ENCODE measurements around the gene BRSK1.
"Not testable (repeated sequence)": the region's sequence is repeated elsewhere in the genome, so short reads cannot be mapped to it uniquely, and the experiment has no call there.

Gene BRSK1

DNA sequence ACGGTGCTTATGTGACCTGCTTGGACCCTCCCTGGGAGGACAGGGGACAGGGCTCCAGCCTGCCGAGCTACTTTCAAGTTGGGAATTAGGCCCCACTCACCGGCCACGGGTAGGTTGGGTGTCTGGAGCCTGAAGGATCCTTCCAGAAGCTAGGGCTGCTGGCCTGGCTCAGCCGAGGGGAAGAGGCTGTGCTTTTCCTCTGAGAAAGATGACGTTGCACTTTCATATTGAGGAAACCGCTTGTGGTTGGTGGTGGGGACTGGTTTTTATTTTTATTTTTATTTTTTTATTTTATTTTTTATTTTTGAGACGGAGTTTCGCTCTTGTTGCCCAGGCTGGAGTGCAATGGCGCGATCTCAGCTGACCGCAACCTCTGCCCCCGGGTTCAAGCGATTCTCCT lies 41.4 kb downstream of the BRSK1 start, which contains the start of gene TMEM150B:
Gene TMEM150B, minus strand, starts transcription at position 170 of the 400 bp plus-strand sequence. CDS start 4,305 bp downstream, outside the sequence.
- Histone ChIP-seq H3K4me3 (ENCODE audit: insufficient read depth, low read depth, low read length) (no peak within 1 kb of the TSS), H3K9me3 (ENCODE audit: control insufficient read depth, low read length) (no peaks in the 10 kb centered on the region), H3K27me3 (ENCODE audit: control insufficient read depth, insufficient read depth, low read length, poor library complexity, severe bottlenecking) (no peaks in the 10 kb centered on the region), H3K4me1 (ENCODE audit: control insufficient read depth, insufficient read depth, low read length) (no peaks in the 10 kb centered on the region), H3K36me3 (ENCODE audit: control insufficient read depth, insufficient read depth, low read length) (no peaks in the 10 kb centered on the region), H3K27ac (ENCODE audit: insufficient read depth, low read depth, low read length, poor library complexity, severe bottlenecking) (no peak within 1 kb of the TSS)
- 91 to 92% methylated on average over 13 to 14 of the region's 14 CpGs for WGBS, 2 experiments

- WGBS, 2 experiments = 90% methylated on average over 4 of the region's 4 CpGs
- not testable (repeated sequence) for H3K27ac ChIP-seq (ENCODE audit: insufficient read depth, low read depth, low read length, poor library complexity, severe bottlenecking); H3K36me3 ChIP-seq (ENCODE audit: control insufficient read depth, insufficient read depth, low read length); H3K9me3 ChIP-seq (ENCODE audit: control insufficient read depth, low read length); H3K27me3 ChIP-seq (ENCODE audit: control insufficient read depth, insufficient read depth, low read length, poor library complexity, severe bottlenecking); H3K4me3 ChIP-seq (ENCODE audit: insufficient read depth, low read depth, low read length); H3K4me1 ChIP-seq (ENCODE audit: control insufficient read depth, insufficient read depth, low read length)
These were observed 45.0 kb downstream of the BRSK1 start for GRCh38 chr19:55328774-55329318.

DNA sequence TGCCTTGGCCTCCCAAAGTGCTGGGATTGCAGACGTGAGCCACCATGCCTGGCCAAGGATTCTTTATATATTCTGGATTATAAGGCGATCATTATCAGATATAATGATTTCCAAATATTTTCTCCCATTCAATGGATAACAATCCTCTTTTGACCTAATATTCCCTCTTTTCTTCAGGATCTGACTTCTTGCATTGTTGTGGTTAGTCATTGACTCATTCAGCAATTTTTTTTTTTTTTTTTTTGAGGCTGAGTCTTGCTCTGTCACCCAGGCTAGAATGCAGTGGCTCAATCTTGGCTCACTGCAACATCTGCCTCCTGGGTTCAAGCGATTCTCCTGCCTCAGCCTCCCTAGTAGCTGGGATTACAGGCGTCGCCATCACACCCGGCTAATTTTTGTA lies 46.0 kb downstream of the BRSK1 start:
- not testable (repeated sequence) for H3K4me1 ChIP-seq (ENCODE audit: control insufficient read depth, insufficient read depth, low read length); H3K9me3 ChIP-seq (ENCODE audit: control insufficient read depth, low read length); H3K4me3 ChIP-seq (ENCODE audit: insufficient read depth, low read depth, low read length); H3K36me3 ChIP-seq (ENCODE audit: control insufficient read depth, insufficient read depth, low read length); H3K27me3 ChIP-seq (ENCODE audit: control insufficient read depth, insufficient read depth, low read length, poor library complexity, severe bottlenecking); H3K27ac ChIP-seq (ENCODE audit: insufficient read depth, low read depth, low read length, poor library complexity, severe bottlenecking)
- 92 to 93% methylated on average over 5 to 6 of the region's 6 CpGs for WGBS, 2 experiments

GRCh38 chr19:55333870-55334269 lies 50.1 kb downstream of the BRSK1 start:
- no peaks in the 10 kb centered on the region for H3K27me3 ChIP-seq (ENCODE audit: control insufficient read depth, insufficient read depth, low read length, poor library complexity, severe bottlenecking)
- 89 to 90% methylated on average over 10 to 11 of the region's 11 CpGs for WGBS, 2 experiments
- H3K36me3 ChIP-seq (ENCODE audit: control insufficient read depth, insufficient read depth, low read length) = no peaks in the 10 kb centered on the region
- H3K4me3 ChIP-seq (ENCODE audit: insufficient read depth, low read depth, low read length) = no peak overlapping the region
- H3K4me1 ChIP-seq (ENCODE audit: control insufficient read depth, insufficient read depth, low read length) = no peaks in the 10 kb centered on the region
- no peaks in the 10 kb centered on the region for H3K9me3 ChIP-seq (ENCODE audit: control insufficient read depth, low read length)
- no peak overlapping the region for H3K27ac ChIP-seq (ENCODE audit: insufficient read depth, low read depth, low read length, poor library complexity, severe bottlenecking)

- Histone ChIP-seq H3K27ac (ENCODE audit: insufficient read depth, low read depth, low read length, poor library complexity, severe bottlenecking) (no peak overlapping the region), H3K9me3 (ENCODE audit: control insufficient read depth, low read length) (no peaks in the 10 kb centered on the region), H3K27me3 (ENCODE audit: control insufficient read depth, insufficient read depth, low read length, poor library complexity, severe bottlenecking) (no peaks in the 10 kb centered on the region), H3K4me3 (ENCODE audit: insufficient read depth, low read depth, low read length) (no peak overlapping the region), H3K4me1 (ENCODE audit: control insufficient read depth, insufficient read depth, low read length) (no peaks in the 10 kb centered on the region), H3K36me3 (ENCODE audit: control insufficient read depth, insufficient read depth, low read length) (no peaks in the 10 kb centered on the region)
- 92 to 96% methylated on average over 7 of the region's 7 CpGs for WGBS, 2 experiments
These were observed 52.3 kb downstream of the BRSK1 start for GRCh38 chr19:55336101-55336500.

GRCh38 chr19:55339105-55339888 lies 55.5 kb downstream of the BRSK1 start, which contains the start of gene KMT5C:
Gene KMT5C (plus strand): TSS chr19:55339876. CDS start chr19:55341937, 2,061 bp downstream.
- H3K4me1 ChIP-seq (ENCODE audit: control insufficient read depth, insufficient read depth, low read length) = peaks cover 11% of the 10 kb centered on the region
- peak within 1 kb of the TSS; percentile 83 for H3K4me3 ChIP-seq (ENCODE audit: insufficient read depth, low read depth, low read length)
- WGBS, 2 experiments = 1% methylated on average over 63 of the region's 63 CpGs
- no peaks in the 10 kb centered on the region for H3K9me3 ChIP-seq (ENCODE audit: control insufficient read depth, low read length)
- H3K27me3 ChIP-seq (ENCODE audit: control insufficient read depth, insufficient read depth, low read length, poor library complexity, severe bottlenecking) = no peaks in the 10 kb centered on the region
- H3K27ac ChIP-seq (ENCODE audit: insufficient read depth, low read depth, low read length, poor library complexity, severe bottlenecking) = peak within 1 kb of the TSS; percentile 98
- H3K36me3 ChIP-seq (ENCODE audit: control insufficient read depth, insufficient read depth, low read length) = peaks cover 16% of the 10 kb centered on the region

- Histone ChIP-seq H3K4me1 (ENCODE audit: control insufficient read depth, insufficient read depth, low read length) (peaks cover 11% of the 10 kb centered on the region), H3K27me3 (ENCODE audit: control insufficient read depth, insufficient read depth, low read length, poor library complexity, severe bottlenecking) (no peaks in the 10 kb centered on the region), H3K9me3 (ENCODE audit: control insufficient read depth, low read length) (no peaks in the 10 kb centered on the region), H3K27ac (ENCODE audit: insufficient read depth, low read depth, low read length, poor library complexity, severe bottlenecking) (peak overlapping the region; percentile 58), H3K4me3 (ENCODE audit: insufficient read depth, low read depth, low read length) (peak overlapping the region; percentile 83), H3K36me3 (ENCODE audit: control insufficient read depth, insufficient read depth, low read length) (peaks cover 16% of the 10 kb centered on the region)
- WGBS, 2 experiments = 2% methylated on average over 44 of the region's 44 CpGs
These were observed 56.3 kb downstream of the BRSK1 start for GRCh38 chr19:55339889-55340783.

DNA sequence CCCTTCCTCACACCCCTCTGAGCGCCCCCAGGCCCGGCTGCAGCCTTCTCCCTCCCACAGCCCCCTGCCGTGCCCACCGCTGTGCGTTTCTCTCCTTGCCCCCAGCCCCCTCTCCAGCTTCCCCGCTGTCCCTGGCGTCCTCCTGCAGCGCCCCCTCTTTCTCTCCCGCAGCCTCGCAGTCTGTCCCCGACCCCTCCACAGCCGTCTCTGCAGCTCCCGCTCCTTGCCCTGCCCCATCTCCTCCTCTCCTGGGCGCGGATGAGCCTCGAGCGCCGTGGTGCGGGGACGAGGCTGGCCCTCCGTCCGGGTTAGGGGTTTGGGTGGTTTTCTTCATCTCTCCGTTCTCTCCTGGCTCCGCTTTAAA lies 57.0 kb downstream of the BRSK1 start:
- Histone ChIP-seq H3K9me3 (ENCODE audit: control insufficient read depth, low read length) (no peaks in the 10 kb centered on the region), H3K4me1 (ENCODE audit: control insufficient read depth, insufficient read depth, low read length) (peaks cover 11% of the 10 kb centered on the region), H3K36me3 (ENCODE audit: control insufficient read depth, insufficient read depth, low read length) (peaks cover 16% of the 10 kb centered on the region), H3K27me3 (ENCODE audit: control insufficient read depth, insufficient read depth, low read length, poor library complexity, severe bottlenecking) (no peaks in the 10 kb centered on the region), H3K27ac (ENCODE audit: insufficient read depth, low read depth, low read length, poor library complexity, severe bottlenecking) (peak overlapping the region; percentile 58), H3K4me3 (ENCODE audit: insufficient read depth, low read depth, low read length) (peak overlapping the region; percentile 83)
- 0% methylated on average over 24 of the region's 24 CpGs for WGBS, 2 experiments

- 1% methylated on average over 14 to 15 of the region's 15 CpGs for WGBS, 2 experiments
- H3K36me3 ChIP-seq (ENCODE audit: control insufficient read depth, insufficient read depth, low read length) = peaks cover 16% of the 10 kb centered on the region
- no peaks in the 10 kb centered on the region for H3K27me3 ChIP-seq (ENCODE audit: control insufficient read depth, insufficient read depth, low read length, poor library complexity, severe bottlenecking)
- H3K4me3 ChIP-seq (ENCODE audit: insufficient read depth, low read depth, low read length) = peak overlapping the region; percentile 83
- no peaks in the 10 kb centered on the region for H3K9me3 ChIP-seq (ENCODE audit: control insufficient read depth, low read length)
- H3K4me1 ChIP-seq (ENCODE audit: control insufficient read depth, insufficient read depth, low read length) = peaks cover 11% of the 10 kb centered on the region
- no peak overlapping the region for H3K27ac ChIP-seq (ENCODE audit: insufficient read depth, low read depth, low read length, poor library complexity, severe bottlenecking)
These were observed 57.4 kb downstream of the BRSK1 start for GRCh38 chr19:55341171-55341588.

All from ectodermal cell (in vitro differentiated cells).